K562 (cell line): ENCODE results near the gene DVL2. TPM values are rescaled to one million over a fixed set of nuclear protein-coding genes. Genes with fewer than 3 reads are reported as not detected.

ENCODE experiments used
- ARNT ChIP-seq, 2 experiments: fragments of 450-650 bp; IDR thresholded peaks; 2 replicates each; pipeline ENCODE4 v1.6.1; 2016; ENCODE audit warnings: mild to moderate bottlenecking in 1 of 2
- CHCHD3 ChIP-seq: fragments of 250-450 bp; sonication (Bioruptor Pico); IDR thresholded peaks from 2 replicates; pipeline ENCODE4 v2.1.2; 2022; ENCODE audit warnings: mild to moderate bottlenecking
- ETV6 ChIP-seq, 3 experiments: fragments of 150-350 bp in 1 of 3; sonication (generic) in 1 of 3; formaldehyde crosslinking in 1 of 3; IDR thresholded peaks; 2 replicates each; pipeline versions ENCODE4 v1.6.1 to v1.8.0; 2014 to 2022; ENCODE audit warnings: borderline replicate concordance in 2 of 3, low read depth in 2 of 3, antibody characterized with exemption in 1 of 3, low read length in 1 of 3, mild to moderate bottlenecking in 1 of 3, missing genetic modification reagents in 1 of 3
- NCOA6 ChIP-seq: fragments of 450-650 bp; IDR thresholded peaks from 2 replicates; pipeline ENCODE4 v1.6.1; 2017; ENCODE audit warnings: mild to moderate bottlenecking
- PATZ1 ChIP-seq: fragments of 250-450 bp; sonication (Bioruptor Pico); IDR thresholded peaks from 2 replicates; pipeline ENCODE4 v1.5.0; 2020; ENCODE audit warnings: mild to moderate bottlenecking, borderline replicate concordance
- PHF8 ChIP-seq: fragments of 200-600 bp; sonication (generic); IDR thresholded peaks from 2 replicates; pipeline ENCODE4 v1.6.1; 2012; ENCODE audit warnings: mixed run types, mild to moderate bottlenecking, inconsistent platforms, low read length, moderate library complexity, borderline replicate concordance
- POLR2B ChIP-seq: fragments of 450-650 bp; IDR thresholded peaks from 2 replicates; pipeline ENCODE4 v1.6.1; 2018; ENCODE audit warnings: low read depth; ENCODE audit not compliant: partially characterized antibody
- RB1 ChIP-seq: fragments of 450-650 bp; IDR thresholded peaks from 2 replicates; pipeline ENCODE4 v1.6.1; 2017; ENCODE audit warnings: low read depth, mild to moderate bottlenecking
- RBM22 ChIP-seq: fragments of 200-400 bp; formaldehyde crosslinking; IDR thresholded peaks from 2 replicates; pipeline ENCODE4 v1.6.1; 2018; ENCODE audit warnings: low read length, low read depth; ENCODE audit not compliant: poor library complexity, severe bottlenecking
- SMAD3 ChIP-seq: fragments of 450-650 bp; formaldehyde crosslinking; conservative IDR thresholded peaks from 2 replicates; pipeline ENCODE4 v1.4.0; 2020; ENCODE audit warnings: mild to moderate bottlenecking
- SMARCA4 ChIP-seq: fragments of 450-650 bp; IDR thresholded peaks from 2 replicates; pipeline ENCODE4 v1.6.1; 2016
- SP2 ChIP-seq: IDR thresholded peaks from 2 replicates; pipeline ENCODE4 v1.6.1; 2011; ENCODE audit warnings: mild to moderate bottlenecking, low read depth, low read length, moderate library complexity; ENCODE audit not compliant: poor library complexity, severe bottlenecking; ENCODE audit errors: extremely low read depth
- SPI1 ChIP-seq: IDR thresholded peaks from 2 replicates; pipeline ENCODE4 v1.6.1; 2011; ENCODE audit warnings: low read depth, low read length, control low read depth, borderline replicate concordance
- SRF ChIP-seq, 2 experiments: fragments of 250-450, 450-650 bp in 1 of 2; sonication (Bioruptor Pico) in 1 of 2; sonication (generic) in 1 of 2; formaldehyde crosslinking; IDR thresholded peaks; 2 replicates each; pipeline versions ENCODE4 v1.5.0 to v1.5.1; 2020 to 2022; ENCODE audit warnings: mild to moderate bottlenecking in 1 of 2, missing genetic modification reagents in 1 of 2
- TAF15 ChIP-seq: fragments of 200-400 bp; formaldehyde crosslinking; IDR thresholded peaks from 2 replicates; pipeline ENCODE4 v1.6.1; 2017; ENCODE audit warnings: mild to moderate bottlenecking, low read depth, low read length, moderate library complexity
- ZBTB26 ChIP-seq: fragments of 450-650 bp; formaldehyde crosslinking; IDR thresholded peaks from 2 replicates; pipeline ENCODE4 v1.4.0; 2022; ENCODE audit warnings: missing genetic modification characterization
- ZFP1 ChIP-seq: fragments of 450-650 bp; formaldehyde crosslinking; IDR thresholded peaks from 2 replicates; pipeline ENCODE4 v1.4.0; 2020; ENCODE audit warnings: mild to moderate bottlenecking, mixed read lengths
- ZFP91 ChIP-seq: sonication (generic); formaldehyde crosslinking; IDR thresholded peaks from 2 replicates; pipeline ENCODE4 v1.8.0; 2022; ENCODE audit warnings: mild to moderate bottlenecking, missing genetic modification reagents
- ZNF175 ChIP-seq: fragments of 200-800 bp; sonication (Bioruptor generic); IDR thresholded peaks from 2 replicates; pipeline ENCODE4 v1.6.1; 2016; ENCODE audit warnings: low read depth, mild to moderate bottlenecking, missing genetic modification characterization, missing compliant biosample characterization
- ZNF232 ChIP-seq: sonication (generic); formaldehyde crosslinking; IDR thresholded peaks from 2 replicates; pipeline ENCODE4 v1.8.0; 2022; ENCODE audit warnings: mild to moderate bottlenecking, missing genetic modification reagents
- ZNF24 ChIP-seq: fragments of 450-650 bp; IDR thresholded peaks from 2 replicates; pipeline ENCODE4 v1.6.1; 2016
- ZNF780A ChIP-seq: fragments of 250-450 bp; sonication (Bioruptor Pico); IDR thresholded peaks from 2 replicates; pipeline ENCODE4 v1.5.0; 2021; ENCODE audit warnings: mild to moderate bottlenecking
- ZNF785 ChIP-seq: fragments of 250-450 bp; sonication (Bioruptor Pico); IDR thresholded peaks from 2 replicates; pipeline ENCODE4 v1.4.0; 2020; ENCODE audit warnings: mild to moderate bottlenecking
- polyA plus RNA-seq, 8 experiments: library from polyadenylated mRNA; depleted of rRNA in 4 of 8; stranded (reverse) in 5 of 8; unstranded in 3 of 8; fragments of >200 nt; fragmentation: Nextera tagmentation in 2 of 8; fragmentation: Illumina TruSeq in 1 of 8; extraction: Ambion mirVana in 2 of 8; extraction: Trizol in 1 of 8; gene quantifications; 2 replicates each; pipeline versions ENCODE4 v1.2.1 to v1.2.3, GENCODE V29; 2011 to 2014; ENCODE audit warnings: inconsistent platforms in 1 of 8, missing spikeins in 1 of 8
- total RNA-seq, 7 experiments: library from RNA; depleted of rRNA in 6 of 7; stranded (reverse); fragments of >200 nt in 6 of 7; fragmentation: Illumina TruSeq in 2 of 7; extraction: Trizol in 2 of 7; gene quantifications; 2 replicates each; pipeline versions ENCODE4 v1.2.1 to v1.2.3, GENCODE V29; 2011 to 2021; ENCODE audit warnings: low replicate concordance in 1 of 7

Gene DVL2
- total and polyA plus RNA-seq, 9 of the 15 experiments (the other 6 are each of a cell fraction or from before 2014, with no cell fraction given), result 1.3 to 49.5 (median 24.3) TPM

- 0 out of 4 replicates have a peak, but pooled peaks of 1 of the 2 experiments have one; percentile 17 for TF ChIP-seq SRF (CRISPR knock-in tag; IDR thresholded peaks at IDR 0.05)
- TF ChIP-seq ARNT (IDR thresholded peaks at IDR 0.05), result no peak
- peak; percentile 67; the same call in 1 of the 2 replicates for TF ChIP-seq ZFP1 (CRISPR knock-in tag)
- peak; percentile 90 for TF ChIP-seq ZBTB26
- TF ChIP-seq RB1, result peak; percentile 85; the same call in 1 of the 2 replicates
- TF ChIP-seq NCOA6, result no peak
- peak in 1 of 2 experiments; percentile 48; a peak in 1 of 4 replicates for TF ChIP-seq ETV6 (IDR thresholded peaks at IDR 0.05; ENCODE audit: borderline replicate concordance in 1 of 2, low read depth in 2 of 2, low read length in 1 of 2)
- no peak for TF ChIP-seq ETV6 (CRISPR knock-in tag; IDR thresholded peaks at IDR 0.05; ENCODE audit: borderline replicate concordance)
- 0 out of 2 replicates have a peak, but pooled peaks have one; percentile 46 for TF ChIP-seq PATZ1 (CRISPR knock-in tag)
- 0 out of 2 replicates have a peak, but pooled peaks have one; percentile 68 for TF ChIP-seq CHCHD3 (CRISPR knock-in tag)
- no peak for TF ChIP-seq ZNF175
- TF ChIP-seq ZFP91, result no peak
- peak; percentile 88 for TF ChIP-seq RBM22
- no peak for TF ChIP-seq TAF15
- no peak for TF ChIP-seq SMARCA4
- TF ChIP-seq SPI1, result no peak
- 0 out of 2 replicates have a peak, but pooled peaks have one; percentile 16 for TF ChIP-seq SMAD3 (CRISPR knock-in tag)
- no peak for TF ChIP-seq ZNF785 (CRISPR knock-in tag)
- peak; percentile 49; the same call in 1 of the 2 replicates for TF ChIP-seq PHF8
- TF ChIP-seq ZNF780A (CRISPR knock-in tag), result no peak
- TF ChIP-seq ZNF24, result no peak
- no peak for TF ChIP-seq ZNF232 (CRISPR knock-in tag)
- TF ChIP-seq POLR2B, result peak; percentile 91
- TF ChIP-seq SP2, result no peak
Measured at GRCh38 chr17:7234083-7234951, at the start of gene DVL2 (continued).
